PC-3 (cell line): ENCODE measurements around the gene OR11H6. TPM values are rescaled to one million over a fixed set of nuclear protein-coding genes. Genes with fewer than 3 reads are reported as not detected.
"Not testable (repeated sequence)": the region's sequence is repeated elsewhere in the genome, so short reads cannot be mapped to it uniquely, and the experiment has no call there.

Source experiments
- ATAC-seq: fragments of 200-7000 bp; cut with Tn5 transposase; 2 replicates; pipeline ENCODE4 v1.9.1; 2020; ENCODE audit warnings: mild to moderate bottlenecking, moderate library complexity
- Bru-seq: library from RNA; stranded (reverse); fragments of 400-500 nt; gene quantifications from one replicate; lab custom pipeline; 2021; lab: Mats Ljungman, UMichigan
- BruChase-seq, 2 experiments: library from RNA; stranded (reverse); fragments of 400-500 nt; gene quantifications; one replicate each; lab custom pipeline; 2021; lab: Mats Ljungman, UMichigan
- BruUV-seq: library from RNA; stranded (reverse); fragments of 400-500 nt; replicated peaks from 2 replicates; lab custom pipeline; 2021; lab: Mats Ljungman, UMichigan
- CTCF ChIA-PET: fragments of 300-600 bp; sonication (Branson Sonifier 250); formaldehyde crosslinking; loops from one replicate; lab custom pipeline; 2022; ENCODE audit warnings: antibody characterized with exemption; lab: Charles Lee
- POLR2A ChIA-PET: fragments of 300-600 bp; sonication (Branson Sonifier 250); formaldehyde crosslinking; loops from one replicate; lab custom pipeline; 2022; ENCODE audit warnings: antibody characterized with exemption; ENCODE audit not compliant: unreplicated experiment; lab: Charles Lee
- DNase-seq: peaks from one replicate; pipeline ENCODE4 v3.0.0-alpha.2; 2015
- H2AFZ ChIP-seq: fragments of 300-600 bp; sonication (generic); 2 replicates; pipeline ENCODE4 v1.6.0; 2016; ENCODE audit warnings: antibody characterized with exemption, low read length
- H3F3A ChIP-seq: fragments of 300-600 bp; sonication (generic); one replicate; pipeline ENCODE4 v1.6.0; 2017; ENCODE audit warnings: antibody characterized with exemption, low read length, control low read depth, mild to moderate bottlenecking; ENCODE audit not compliant: unreplicated experiment
- H3K27ac ChIP-seq: fragments of 300-600 bp; sonication (generic); 2 replicates; pipeline ENCODE4 v1.5.1; 2016; ENCODE audit warnings: mild to moderate bottlenecking, low read length
- H3K27me3 ChIP-seq: fragments of 300-600 bp; sonication (generic); 2 replicates; pipeline ENCODE4 v1.6.1; 2016; ENCODE audit warnings: low read length, mixed read lengths
- H3K36me3 ChIP-seq: fragments of 300-600 bp; sonication (generic); 2 replicates; pipeline ENCODE4 v1.6.1; 2016; ENCODE audit warnings: low read depth, mixed run types, low read length, mixed read lengths
- H3K4me1 ChIP-seq: fragments of 300-600 bp; sonication (generic); 2 replicates; pipeline ENCODE4 v1.5.1; 2016; ENCODE audit warnings: low read length; ENCODE audit not compliant: insufficient read depth
- H3K4me2 ChIP-seq: fragments of 300-600 bp; sonication (generic); 2 replicates; pipeline ENCODE4 v1.6.0; 2016; ENCODE audit warnings: low read length
- H3K4me3 ChIP-seq: fragments of 300-600 bp; sonication (generic); 2 replicates; pipeline ENCODE4 v1.5.1; 2016; ENCODE audit warnings: mild to moderate bottlenecking, low read length, mixed read lengths
- H3K79me2 ChIP-seq: fragments of 300-600 bp; sonication (generic); 2 replicates; pipeline ENCODE4 v1.6.1; 2017; ENCODE audit warnings: low read length, mixed read lengths
- H3K9ac ChIP-seq: fragments of 300-600 bp; sonication (generic); 2 replicates; pipeline ENCODE4 v1.6.0; 2016; ENCODE audit warnings: mild to moderate bottlenecking, low read length
- H3K9me2 ChIP-seq: fragments of 300-600 bp; sonication (generic); replicated peaks from 2 replicates; pipeline ENCODE4 v1.6.1; 2016; ENCODE audit warnings: mixed run types, low read length, mixed read lengths
- H3K9me3 ChIP-seq: fragments of 300-600 bp; sonication (generic); 2 replicates; pipeline ENCODE4 v1.6.1; 2016; ENCODE audit warnings: low read length, mixed read lengths
- H4K20me1 ChIP-seq: fragments of 300-600 bp; sonication (generic); 2 replicates; pipeline ENCODE4 v1.6.1; 2016; ENCODE audit warnings: low read length, mixed read lengths
- EZH2 ChIP-seq: fragments of 300-600 bp; sonication (generic); IDR thresholded peaks from one replicate; pipeline ENCODE4 v1.6.1; 2017; ENCODE audit warnings: antibody characterized with exemption, mild to moderate bottlenecking, low read length; ENCODE audit not compliant: unreplicated experiment
- EZH2phosphoT487 ChIP-seq: fragments of 300-600 bp; sonication (generic); IDR thresholded peaks from 2 replicates; pipeline ENCODE4 v1.6.1; 2018; ENCODE audit warnings: mild to moderate bottlenecking, antibody characterized with exemption, low read length, borderline replicate concordance
- intact Hi-C: fragments of 100-400 bp; cut with micrococcal nuclease; formaldehyde crosslinking; loops from 2 replicates; pipeline ENCODE4 v1.9.0; 2023
- long read RNA-seq: library from polyadenylated mRNA; unstranded; transcript quantifications from one replicate; pipeline ENCODE4 v2.0.0, GENCODE V29; 2021; ENCODE audit not compliant: unreplicated experiment
- total RNA-seq: library from RNA; depleted of rRNA; stranded (reverse); fragments of >200 nt; gene quantifications from 2 replicates; pipeline ENCODE4 v1.2.3, GENCODE V29; 2014; rRNA removed
- TF ChIP-seq, protein P1 (sequence below): fragments of 300-600 bp; sonication (generic); conservative IDR thresholded peaks from 2 replicates; pipeline ENCODE4 v1.5.1; 2017; ENCODE audit warnings: antibody characterized with exemption, low read depth, mild to moderate bottlenecking, low read length

Gene OR11H6, protein sequence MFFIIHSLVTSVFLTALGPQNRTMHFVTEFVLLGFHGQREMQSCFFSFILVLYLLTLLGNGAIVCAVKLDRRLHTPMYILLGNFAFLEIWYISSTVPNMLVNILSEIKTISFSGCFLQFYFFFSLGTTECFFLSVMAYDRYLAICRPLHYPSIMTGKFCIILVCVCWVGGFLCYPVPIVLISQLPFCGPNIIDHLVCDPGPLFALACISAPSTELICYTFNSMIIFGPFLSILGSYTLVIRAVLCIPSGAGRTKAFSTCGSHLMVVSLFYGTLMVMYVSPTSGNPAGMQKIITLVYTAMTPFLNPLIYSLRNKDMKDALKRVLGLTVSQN
- total RNA-seq (not detected in 2 replicates), Bru-seq, nascent RNA (not detected), BruChase-seq, experiment 1, labeled RNA remaining after a 6-hour chase (not detected), BruChase-seq, experiment 2, labeled RNA remaining after a 2-hour chase (not detected)
- long read RNA-seq: 0 reads

DNA sequence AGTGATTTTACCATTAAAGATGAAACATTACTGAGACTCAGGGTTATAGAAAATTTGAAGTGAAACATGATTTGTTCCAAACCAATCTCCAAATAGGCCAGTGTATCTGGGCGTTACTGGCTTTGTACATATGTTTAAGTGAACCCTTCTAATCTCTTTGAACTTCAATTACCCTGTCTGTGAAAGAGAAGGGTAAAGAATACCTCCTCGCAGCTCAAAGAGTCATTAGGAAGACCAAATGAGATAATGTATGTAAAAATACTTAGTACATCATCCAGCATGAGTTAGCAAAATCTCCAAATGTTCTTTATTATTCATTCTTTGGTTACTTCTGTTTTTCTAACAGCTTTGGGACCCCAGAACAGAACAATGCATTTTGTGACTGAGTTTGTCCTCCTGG is at the start of gene OR11H6:
OR11H6 (plus strand) TSS at position 301 of the 400 bp plus-strand sequence; CDS start at position 301, 0 bp downstream.
- intact Hi-C loops: no loop called here
- no peaks in the 10 kb centered on the region for H3K9me3 ChIP-seq
- no peak within 1 kb of the TSS for H3K4me2 ChIP-seq
- H3K27me3 ChIP-seq: peaks cover 12% of the 10 kb centered on the region
- TF ChIP-seq, protein P1, sequence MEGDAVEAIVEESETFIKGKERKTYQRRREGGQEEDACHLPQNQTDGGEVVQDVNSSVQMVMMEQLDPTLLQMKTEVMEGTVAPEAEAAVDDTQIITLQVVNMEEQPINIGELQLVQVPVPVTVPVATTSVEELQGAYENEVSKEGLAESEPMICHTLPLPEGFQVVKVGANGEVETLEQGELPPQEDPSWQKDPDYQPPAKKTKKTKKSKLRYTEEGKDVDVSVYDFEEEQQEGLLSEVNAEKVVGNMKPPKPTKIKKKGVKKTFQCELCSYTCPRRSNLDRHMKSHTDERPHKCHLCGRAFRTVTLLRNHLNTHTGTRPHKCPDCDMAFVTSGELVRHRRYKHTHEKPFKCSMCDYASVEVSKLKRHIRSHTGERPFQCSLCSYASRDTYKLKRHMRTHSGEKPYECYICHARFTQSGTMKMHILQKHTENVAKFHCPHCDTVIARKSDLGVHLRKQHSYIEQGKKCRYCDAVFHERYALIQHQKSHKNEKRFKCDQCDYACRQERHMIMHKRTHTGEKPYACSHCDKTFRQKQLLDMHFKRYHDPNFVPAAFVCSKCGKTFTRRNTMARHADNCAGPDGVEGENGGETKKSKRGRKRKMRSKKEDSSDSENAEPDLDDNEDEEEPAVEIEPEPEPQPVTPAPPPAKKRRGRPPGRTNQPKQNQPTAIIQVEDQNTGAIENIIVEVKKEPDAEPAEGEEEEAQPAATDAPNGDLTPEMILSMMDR: no peak
- TF ChIP-seq EZH2phosphoT487: no peak
- no peak for TF ChIP-seq EZH2
- H4K20me1 ChIP-seq: no peaks in the 10 kb centered on the region
- no peak for DNase-seq
- no peak within 1 kb of the TSS for H2AFZ ChIP-seq
- H3K9me2 ChIP-seq: no peaks in the 10 kb centered on the region
- H3F3A ChIP-seq: no peaks in the 10 kb centered on the region
- peaks cover 5% of the 10 kb centered on the region; the same call in 1 of the 2 replicates for H3K4me1 ChIP-seq
- no peak within 1 kb of the TSS for H3K4me3 ChIP-seq
- no peak within 1 kb of the TSS for H3K27ac ChIP-seq
- H3K36me3 ChIP-seq: no peaks in the 10 kb centered on the region
- H3K79me2 ChIP-seq: no peaks in the 10 kb centered on the region
- BruUV-seq: no TSS peak
- ATAC-seq: no peak
- ChIA-PET POLR2A (no interaction called here), CTCF (no interaction called here)
- H3K9ac ChIP-seq: no peak within 1 kb of the TSS

DNA sequence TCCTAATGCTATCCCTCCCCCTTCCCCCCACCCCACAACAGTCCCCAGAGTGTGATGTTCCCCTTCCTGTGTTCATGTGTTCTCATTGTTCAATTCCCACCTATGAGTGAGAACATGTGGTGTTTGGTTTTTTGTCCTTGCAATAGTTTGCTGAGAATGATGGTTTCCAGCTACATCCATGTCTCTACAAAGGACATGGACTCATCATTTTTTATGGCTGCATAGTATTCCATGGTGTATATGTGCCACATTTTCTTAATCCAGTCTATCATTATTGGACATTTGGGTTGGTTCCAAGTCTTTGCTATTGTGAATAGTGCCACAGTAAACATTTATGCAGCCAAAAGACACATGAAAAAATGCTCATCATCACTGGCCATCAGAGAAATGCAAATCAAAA is 49.3 kb upstream of the OR11H6 start:
- H3K27me3 ChIP-seq, H3K36me3 ChIP-seq, H3K4me2 ChIP-seq, H3K9me2 ChIP-seq, H2AFZ ChIP-seq, H4K20me1 ChIP-seq, H3K9ac ChIP-seq, POLR2A ChIA-PET, CTCF ChIA-PET, H3K9me3 ChIP-seq, DNase-seq, ATAC-seq, H3K79me2 ChIP-seq, intact Hi-C loops, BruUV-seq, H3K4me1 ChIP-seq, H3K27ac ChIP-seq, H3F3A ChIP-seq, H3K4me3 ChIP-seq: not testable (repeated sequence)

DNA sequence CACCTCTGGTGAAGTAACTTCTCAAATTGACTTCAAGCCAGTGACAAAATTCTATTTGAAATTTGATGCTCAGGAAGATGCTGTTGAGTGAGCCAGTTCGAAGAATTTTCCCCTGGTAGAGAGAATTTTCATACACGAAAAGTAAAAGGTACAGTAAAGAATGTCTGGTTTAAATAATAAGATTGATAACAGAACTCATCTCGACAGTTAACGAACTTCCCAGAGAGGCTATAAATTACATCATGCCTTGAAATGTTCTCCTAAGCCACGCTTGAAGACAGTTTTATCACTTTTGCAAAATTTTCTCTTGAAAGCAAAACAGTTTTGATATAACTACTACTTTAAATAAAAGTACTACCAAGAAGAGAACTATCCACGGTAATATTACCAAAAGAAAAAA is 47.2 kb upstream of the OR11H6 start:
- TF ChIP-seq EZH2: no peak
- TF ChIP-seq EZH2phosphoT487: no peak
- TF ChIP-seq, protein P1: no peak
- Histone ChIP-seq H3K4me1 (no peaks in the 10 kb centered on the region), H3K27me3 (0 out of 2 replicates have a peak, but pooled peaks cover 7% of the 10 kb centered on the region), H3K4me3 (no peak overlapping the region), H3K27ac (no peak overlapping the region), H3F3A (no peaks in the 10 kb centered on the region), H3K9me2 (no peaks in the 10 kb centered on the region), H3K9ac (no peak overlapping the region), H3K79me2 (no peaks in the 10 kb centered on the region), H3K36me3 (no peaks in the 10 kb centered on the region), H3K4me2 (no peak overlapping the region), H4K20me1 (no peaks in the 10 kb centered on the region), H3K9me3 (no peaks in the 10 kb centered on the region), H2AFZ (no peak overlapping the region)
- POLR2A ChIA-PET: no interaction called here
- intact Hi-C loops: no loop called here
- no TSS peak for BruUV-seq
- DNase-seq: no peak
- CTCF ChIA-PET: no interaction called here
- ATAC-seq: no peak
